SK-N-SH (cell line): ENCODE measurements around the gene STIM1. TPM values are rescaled to one million over a fixed set of nuclear protein-coding genes. Genes with fewer than 3 reads are reported as not detected.

Source experiments
- CTCF ChIA-PET: fragments of 300-600, 350-600 bp; formaldehyde crosslinking; extraction: SDS; loops from one replicate; lab custom pipeline; 2021; lab: Yijun Ruan, JAX
- POLR2A ChIA-PET: fragments of 350-600 bp; sonication (Branson Sonifier 250); formaldehyde crosslinking; extraction: SDS; loops from one replicate; lab custom pipeline; 2020; ENCODE audit warnings: antibody characterized with exemption, inconsistent platforms; lab: Yijun Ruan, JAX
- DNase-seq: peaks from one replicate; pipeline ENCODE4 v3.0.0; 2012
- H2AFZ ChIP-seq: fragments of 200-600 bp; sonication (generic); 2 replicates; pipeline ENCODE4 v1.8.1; 2016; ENCODE audit warnings: antibody characterized with exemption, mild to moderate bottlenecking, low read depth
- H3F3A ChIP-seq: fragments of 200-600 bp; sonication (generic); replicated peaks from 2 replicates; pipeline ENCODE3; 2016; ENCODE audit warnings: antibody characterized with exemption, mild to moderate bottlenecking; ENCODE audit not compliant: insufficient read depth
- H3K27ac ChIP-seq, 2 experiments: fragments of 200-500 bp in 1 of 2; fragments of 200-600 bp in 1 of 2; sonication (Bioruptor generic) in 1 of 2; sonication (generic), shearing (Covaris generic) in 1 of 2; 2 replicates each; pipeline versions ENCODE4 v1.5.1 to v1.6.1; 2014 to 2016; ENCODE audit warnings: low read depth in 2 of 2, inconsistent platforms in 1 of 2, low read length in 1 of 2, mild to moderate bottlenecking in 1 of 2, mixed read lengths in 1 of 2
- H3K27me3 ChIP-seq: fragments of 200-600 bp; sonication (generic), shearing (Covaris generic); 2 replicates; pipeline ENCODE4 v1.6.1; 2016; ENCODE audit warnings: mixed run types; ENCODE audit not compliant: insufficient read depth
- H3K36me3 ChIP-seq, 2 experiments: fragments of 200-500 bp in 1 of 2; fragments of 200-600 bp in 1 of 2; sonication (Bioruptor generic) in 1 of 2; sonication (generic) in 1 of 2; replicated peaks in 1 of 2; 2 replicates each; pipeline versions ENCODE3 to v1.5.1; 2014 to 2016; ENCODE audit warnings: low read length in 1 of 2, mild to moderate bottlenecking in 1 of 2; ENCODE audit not compliant: insufficient read depth in 2 of 2, control insufficient read depth in 1 of 2
- H3K4me1 ChIP-seq, 2 experiments: fragments of 200-500 bp in 1 of 2; fragments of 200-600 bp in 1 of 2; sonication (Bioruptor generic) in 1 of 2; sonication (generic), shearing (Covaris generic) in 1 of 2; 2 replicates each; pipeline versions ENCODE4 v1.5.1 to v1.6.1; 2014 to 2016; ENCODE audit warnings: low read depth in 1 of 2, low read length in 1 of 2, mixed run types in 1 of 2; ENCODE audit not compliant: insufficient read depth in 2 of 2, control insufficient read depth in 1 of 2
- H3K4me2 ChIP-seq: fragments of 200-600 bp; sonication (generic), shearing (Covaris generic); 2 replicates; pipeline ENCODE4 v1.6.1; 2017; ENCODE audit warnings: mixed run types
- H3K4me3 ChIP-seq, 2 experiments: fragments of 200-500 bp in 1 of 2; fragments of 200-600 bp in 1 of 2; sonication (Bioruptor generic) in 1 of 2; sonication (generic), shearing (Covaris generic) in 1 of 2; 2 replicates each; pipeline versions ENCODE4 v1.5.1 to v1.8.1; 2014 to 2016; ENCODE audit warnings: low read depth in 2 of 2, inconsistent platforms in 1 of 2, low read length in 1 of 2, mild to moderate bottlenecking in 1 of 2, mixed read lengths in 1 of 2, moderate library complexity in 1 of 2
- H3K79me2 ChIP-seq: fragments of 200-600 bp; sonication (generic); 2 replicates; pipeline ENCODE4 v1.8.1; 2017; ENCODE audit warnings: mild to moderate bottlenecking; ENCODE audit not compliant: insufficient read depth
- H3K9ac ChIP-seq: fragments of 200-600 bp; sonication (generic); 2 replicates; pipeline ENCODE4 v1.6.1; 2017; ENCODE audit warnings: mixed run types
- H3K9me2 ChIP-seq: fragments of 200-600 bp; sonication (generic); 2 replicates; pipeline ENCODE4 v1.6.1; 2017; ENCODE audit warnings: mixed run types
- H3K9me3 ChIP-seq: fragments of 200-600 bp; sonication (generic); 2 replicates; pipeline ENCODE4 v1.6.1; 2017; ENCODE audit warnings: mixed run types, mild to moderate bottlenecking, moderate library complexity
- H4K20me1 ChIP-seq: fragments of 200-600 bp; sonication (generic); 2 replicates; pipeline ENCODE4 v1.6.1; 2017; ENCODE audit warnings: mild to moderate bottlenecking, mixed run types; ENCODE audit not compliant: insufficient read depth
- CHD2 ChIP-seq: fragments of 150-350 bp; IDR thresholded peaks from 2 replicates; pipeline ENCODE4 v1.6.1; 2018; ENCODE audit warnings: low read length; ENCODE audit not compliant: partially characterized antibody
- CTCF ChIP-seq: fragments of 200-600 bp; sonication (generic); IDR thresholded peaks from 2 replicates; pipeline ENCODE4 v1.6.1; 2017; ENCODE audit warnings: antibody characterized with exemption, mild to moderate bottlenecking, moderate library complexity
- ELF1 ChIP-seq: IDR thresholded peaks from 2 replicates; pipeline ENCODE4 v1.4.0; 2012
- FOXJ3 ChIP-seq: sonication (generic); formaldehyde crosslinking; IDR thresholded peaks from 2 replicates; pipeline ENCODE4 v1.5.1; 2020; ENCODE audit warnings: mild to moderate bottlenecking, missing genetic modification reagents
- FOXM1 ChIP-seq: IDR thresholded peaks from 2 replicates; pipeline ENCODE4 v1.4.0; 2012; ENCODE audit warnings: low read depth, mild to moderate bottlenecking
- JUND ChIP-seq: IDR thresholded peaks from 2 replicates; pipeline ENCODE4 v1.4.0; 2012
- MAX ChIP-seq: IDR thresholded peaks from 2 replicates; pipeline ENCODE4 v1.4.0; 2012; ENCODE audit warnings: low read depth
- MEF2A ChIP-seq: IDR thresholded peaks from 2 replicates; pipeline ENCODE4 v1.4.0; 2012; ENCODE audit warnings: low read depth, borderline replicate concordance
- MXI1 ChIP-seq: IDR thresholded peaks from 2 replicates; pipeline ENCODE4 v1.6.1; 2012; ENCODE audit warnings: mild to moderate bottlenecking, low read depth, low read length, improper control_type of control experiment
- POLR2AphosphoS5 ChIP-seq: IDR thresholded peaks from 2 replicates; pipeline ENCODE4 v1.6.1; 2012; ENCODE audit warnings: low read depth, low read length
- RFX5 ChIP-seq: IDR thresholded peaks from 2 replicates; pipeline ENCODE4 v1.6.1; 2012; ENCODE audit warnings: mild to moderate bottlenecking, improper control_type of control experiment, low read length
- RXRA ChIP-seq: IDR thresholded peaks from 2 replicates; pipeline ENCODE4 v1.4.0; 2012; ENCODE audit warnings: low read depth, mild to moderate bottlenecking, borderline replicate concordance
- SMC3 ChIP-seq: IDR thresholded peaks from 2 replicates; pipeline ENCODE4 v1.6.1; 2012; ENCODE audit warnings: low read depth, low read length, improper control_type of control experiment
- TEAD4 ChIP-seq: IDR thresholded peaks from 2 replicates; pipeline ENCODE4 v1.4.0; 2012; ENCODE audit warnings: mild to moderate bottlenecking, borderline replicate concordance; ENCODE audit not compliant: insufficient read depth
- USF1 ChIP-seq: IDR thresholded peaks from 2 replicates; pipeline ENCODE4 v1.4.0; 2012; ENCODE audit warnings: low read depth, borderline replicate concordance
- USF2 ChIP-seq: fragments of 150-350 bp; IDR thresholded peaks from 2 replicates; pipeline ENCODE4 v1.6.1; 2017; ENCODE audit warnings: antibody characterized with exemption, low read length, low read depth, borderline replicate concordance
- ZBTB33 ChIP-seq: IDR thresholded peaks from 2 replicates; pipeline ENCODE4 v1.4.0; 2012; ENCODE audit warnings: low read depth, borderline replicate concordance
- WGBS: methylation state at CpG from one replicate; pipeline ENCODE4 v1.1.6; 2017; ENCODE audit warnings: low lambda C conversion rate; 5-methylcytosine and 5-hydroxymethylcytosine counted together
- polyA plus RNA-seq, 3 experiments: library from polyadenylated mRNA; depleted of rRNA; stranded (reverse); fragments of >200 nt; gene quantifications; 2 replicates each; pipeline ENCODE4 v1.2.3, GENCODE V29; 2012

STIM1 gene
- polyA plus RNA-seq, 1 of the 3 experiments (the other 2 are of a cell fraction): 29.5 TPM

- peaks cover 89% of the 10 kb centered on the region for H3K79me2 ChIP-seq
- H2AFZ ChIP-seq: no peak overlapping the region
- peaks cover 75% of the 10 kb centered on the region for H4K20me1 ChIP-seq
- peaks cover 3 to 4% of the 10 kb centered on the region in 2 experiments for H3K36me3 ChIP-seq
- no peaks in the 10 kb centered on the region for H3K9me3 ChIP-seq
- WGBS: 96% methylated on average over 4 of the region's 5 CpGs
- ChIA-PET CTCF (interaction anchor here (2.8 to 12.1 kb wide), 2 partner anchors 15 to 29 kb away, joined by 10 to 134 read pairs; partner anchors contain the start of gene STIM1), POLR2A (interaction anchor here (0.8 kb wide), 1 partner anchor 39 kb away, joined by 3 read pairs; the partner anchor contains the start of gene NUP98)
- H3F3A ChIP-seq: peaks cover 4% of the 10 kb centered on the region
- no peak for TF ChIP-seq POLR2AphosphoS5
- TF ChIP-seq MAX: no peak
- TF ChIP-seq USF1: no peak
- TF ChIP-seq RFX5: no peak
- TF ChIP-seq MXI1: no peak
- no peak for TF ChIP-seq ELF1
- TF ChIP-seq FOXJ3 (CRISPR knock-in tag): no peak
- TF ChIP-seq TEAD4: no peak
- no peak for TF ChIP-seq SMC3
- TF ChIP-seq JUND: no peak
- TF ChIP-seq RXRA: no peak
- no peak for TF ChIP-seq CTCF
- no peak for TF ChIP-seq ZBTB33
- no peak for TF ChIP-seq CHD2
- TF ChIP-seq FOXM1: no peak
- TF ChIP-seq MEF2A: no peak
- TF ChIP-seq USF2: no peak
- no peak overlapping the region for H3K4me3 ChIP-seq
- H3K4me1 ChIP-seq: peaks cover 5 to 20% of the 10 kb centered on the region in 2 experiments; a peak in 2 of 4 replicates
- no peak overlapping the region for H3K27ac ChIP-seq
- H3K27me3 ChIP-seq: no peaks in the 10 kb centered on the region
- no peak for DNase-seq
- no peaks in the 10 kb centered on the region for H3K9me2 ChIP-seq
- no peak overlapping the region for H3K4me2 ChIP-seq
- H3K9ac ChIP-seq: no peak overlapping the region
These were observed 18.6 kb upstream of the STIM1 start for GRCh38 chr11:3836903-3837302.
